ENCODE measurements around the gene LETM1.

The LETM1 gene

DNA sequence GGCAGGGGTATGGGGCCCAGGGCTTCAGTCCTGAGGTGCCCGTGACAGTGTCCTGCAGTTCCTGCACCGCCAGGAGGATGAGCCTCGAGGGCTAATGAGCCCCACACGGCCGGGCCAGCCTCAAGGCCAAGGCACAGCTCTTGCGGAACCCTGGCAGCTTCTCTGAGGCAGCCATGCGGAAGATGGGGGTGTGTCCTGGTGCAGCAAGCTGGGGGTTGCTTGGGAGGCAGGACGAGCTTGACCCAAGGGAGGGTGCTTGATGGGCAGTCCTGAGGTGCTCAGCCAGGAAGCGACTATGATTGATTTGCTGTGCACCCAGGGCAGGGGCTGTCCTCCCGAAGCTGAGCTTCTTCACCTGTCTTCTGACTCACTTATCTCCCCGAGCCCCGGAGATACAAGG, 72.0 kb downstream of the LETM1 start:
- TF ChIP-seq, protein P1, sequence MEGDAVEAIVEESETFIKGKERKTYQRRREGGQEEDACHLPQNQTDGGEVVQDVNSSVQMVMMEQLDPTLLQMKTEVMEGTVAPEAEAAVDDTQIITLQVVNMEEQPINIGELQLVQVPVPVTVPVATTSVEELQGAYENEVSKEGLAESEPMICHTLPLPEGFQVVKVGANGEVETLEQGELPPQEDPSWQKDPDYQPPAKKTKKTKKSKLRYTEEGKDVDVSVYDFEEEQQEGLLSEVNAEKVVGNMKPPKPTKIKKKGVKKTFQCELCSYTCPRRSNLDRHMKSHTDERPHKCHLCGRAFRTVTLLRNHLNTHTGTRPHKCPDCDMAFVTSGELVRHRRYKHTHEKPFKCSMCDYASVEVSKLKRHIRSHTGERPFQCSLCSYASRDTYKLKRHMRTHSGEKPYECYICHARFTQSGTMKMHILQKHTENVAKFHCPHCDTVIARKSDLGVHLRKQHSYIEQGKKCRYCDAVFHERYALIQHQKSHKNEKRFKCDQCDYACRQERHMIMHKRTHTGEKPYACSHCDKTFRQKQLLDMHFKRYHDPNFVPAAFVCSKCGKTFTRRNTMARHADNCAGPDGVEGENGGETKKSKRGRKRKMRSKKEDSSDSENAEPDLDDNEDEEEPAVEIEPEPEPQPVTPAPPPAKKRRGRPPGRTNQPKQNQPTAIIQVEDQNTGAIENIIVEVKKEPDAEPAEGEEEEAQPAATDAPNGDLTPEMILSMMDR (IDR thresholded peaks at IDR 0.05; ENCODE audit: borderline replicate concordance, insufficient read depth, low read depth, low read length) = no peak
- no peak overlapping the region for H3K4me3 ChIP-seq (ENCODE audit: low read depth, low read length)

GRCh38 chr4:1783015-1783414, 72.9 kb downstream of the LETM1 start:
- TF ChIP-seq, protein P1 (IDR thresholded peaks at IDR 0.05; ENCODE audit: borderline replicate concordance, insufficient read depth, low read depth, low read length) = no peak
- no peak overlapping the region for H3K4me3 ChIP-seq (ENCODE audit: low read depth, low read length)

GRCh38 chr4:1780435-1780834, 75.5 kb downstream of the LETM1 start:
- TF ChIP-seq, protein P1 (IDR thresholded peaks at IDR 0.05; ENCODE audit: borderline replicate concordance, insufficient read depth, low read depth, low read length) = no peak
- H3K4me3 ChIP-seq (ENCODE audit: low read depth, low read length) = no peak overlapping the region

DNA sequence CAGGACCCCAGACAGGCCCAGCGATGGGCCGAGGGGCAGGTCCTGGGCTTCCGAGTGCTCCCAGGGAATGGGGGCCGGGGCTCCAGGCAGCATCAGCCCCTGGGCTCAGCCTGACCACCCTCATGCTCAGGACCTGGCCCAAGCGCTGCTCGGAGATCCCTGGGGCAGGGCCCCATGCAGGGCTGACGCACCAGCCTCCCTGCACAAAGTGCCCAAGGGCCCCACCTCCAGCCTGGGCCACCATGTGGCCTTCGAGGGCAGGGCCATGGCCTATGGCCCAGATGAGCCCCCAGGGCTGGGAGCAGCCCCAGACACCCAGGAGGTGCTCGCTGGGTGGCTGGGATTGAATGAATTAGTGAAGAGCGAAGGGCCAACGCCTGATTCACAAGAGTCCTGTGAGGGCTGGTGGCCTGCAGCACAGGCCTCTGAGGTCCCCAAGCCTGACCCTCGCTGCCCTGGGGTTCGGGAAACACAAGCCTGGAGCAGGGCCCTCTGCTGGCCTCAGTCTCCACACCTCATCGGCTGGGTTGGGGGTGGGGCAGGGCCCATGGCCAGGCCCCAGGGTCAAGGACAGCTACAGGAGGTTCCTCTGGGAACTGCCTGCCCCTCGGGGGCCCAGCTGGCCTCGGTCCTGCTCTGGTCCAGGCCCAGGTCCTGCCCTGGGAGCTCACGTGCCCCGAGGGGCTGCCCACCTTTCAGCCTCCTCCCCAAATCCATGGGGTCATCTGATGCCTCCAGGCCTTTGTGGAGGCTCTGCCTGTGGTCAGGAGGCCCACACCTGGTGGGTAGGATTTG, 76.2 kb downstream of the LETM1 start:
- H3K4me3 ChIP-seq (ENCODE audit: low read depth, low read length) = no peak overlapping the region
- TF ChIP-seq, protein P1 (IDR thresholded peaks at IDR 0.05; ENCODE audit: borderline replicate concordance, insufficient read depth, low read depth, low read length) = no peak

GRCh38 chr4:1778642-1779392, 77.1 kb downstream of the LETM1 start:
- TF ChIP-seq, protein P1 (IDR thresholded peaks at IDR 0.05; ENCODE audit: borderline replicate concordance, insufficient read depth, low read depth, low read length) = no peak
- H3K4me3 ChIP-seq (ENCODE audit: low read depth, low read length) = no peak overlapping the region

GRCh38 chr4:1777822-1778641, 77.9 kb downstream of the LETM1 start:
- H3K4me3 ChIP-seq (ENCODE audit: low read depth, low read length) = no peak overlapping the region
- TF ChIP-seq, protein P1 (IDR thresholded peaks at IDR 0.05; ENCODE audit: borderline replicate concordance, insufficient read depth, low read depth, low read length) = no peak
